Stimulated activated CD4-positive, alpha-beta T cell treated with anti-CD3 and anti-CD28 coated beads, Interleukin-2, amount 100 ng/mL, for 4 hours (primary cell): ENCODE results near the gene GAL.

Experiments
- DNase-seq: peaks from one replicate; pipeline ENCODE4 v3.0.0-alpha.2; 2020; ENCODE audit warnings: low read depth

Gene GAL

GRCh38 chr11:68682531-68682961, 1.8 kb upstream of the GAL start:
- DNase-seq, result no peak

GRCh38 chr11:68683121-68683520, 1.2 kb upstream of the GAL start:
- no peak for DNase-seq

GRCh38 chr11:68683536-68684384, 584 bp upstream of the GAL start:
- no peak for DNase-seq

- no peak for DNase-seq
These were observed 1.5 kb downstream of the GAL start for GRCh38 chr11:68685656-68686380.

- DNase-seq, result no peak
These were observed 2.1 kb downstream of the GAL start for GRCh38 chr11:68686486-68686885.

- no peak for DNase-seq
These were observed 3.0 kb downstream of the GAL start for GRCh38 chr11:68687311-68687710.

- no peak for DNase-seq
These were observed 3.6 kb downstream of the GAL start for GRCh38 chr11:68687986-68688385.

- DNase-seq, result no peak
These were observed 4.5 kb downstream of the GAL start for GRCh38 chr11:68688881-68689280.

GRCh38 chr11:68689737-68690625, 5.6 kb downstream of the GAL start:
- no peak for DNase-seq

- no peak for DNase-seq
These were observed 6.5 kb downstream of the GAL start for GRCh38 chr11:68690671-68691401.

GRCh38 chr11:68691402-68691784, 7.0 kb downstream of the GAL start:
- DNase-seq, result no peak

- DNase-seq, result no peak
These were observed 7.8 kb downstream of the GAL start for GRCh38 chr11:68692115-68692514.

GRCh38 chr11:68692871-68693483, 8.6 kb downstream of the GAL start:
- no peak for DNase-seq

GRCh38 chr11:68693484-68693882, 9.1 kb downstream of the GAL start:
- no peak for DNase-seq

- DNase-seq, result no peak
These were observed 10.3 kb downstream of the GAL start for GRCh38 chr11:68694431-68695297.

GRCh38 chr11:68695531-68695930, 11.2 kb downstream of the GAL start:
- DNase-seq, result no peak

GRCh38 chr11:68698993-68699392, 14.6 kb downstream of the GAL start:
- DNase-seq, result no peak

- no peak for DNase-seq
These were observed 20.5 kb downstream of the GAL start for GRCh38 chr11:68704887-68705286.

- DNase-seq, result no peak
These were observed 23.2 kb downstream of the GAL start for GRCh38 chr11:68707527-68707926.

- no peak for DNase-seq
These were observed 24.7 kb downstream of the GAL start for GRCh38 chr11:68709062-68709461.
